ENCODE measurements around the gene DGKI.
"Not testable (repeated sequence)": the region's sequence is repeated elsewhere in the genome, so short reads cannot be mapped to it uniquely, and the experiment has no call there.

DGKI gene

GRCh38 chr7:137454246-137454724, 392.5 kb downstream of the DGKI start:
- H3K4me3 Mint-ChIP-seq = no peak overlapping the region
- H3K27me3 Mint-ChIP-seq = no peaks in the 10 kb centered on the region
- no peak for ATAC-seq (replicated peaks; ENCODE audit: extremely low read depth, poor library complexity, severe bottlenecking)
- no peaks in the 10 kb centered on the region for H3K36me3 Mint-ChIP-seq (ENCODE audit: insufficient read depth)
- H3K4me1 Mint-ChIP-seq = no peaks in the 10 kb centered on the region
- H3K27ac Mint-ChIP-seq (ENCODE audit: low read depth) = peak overlapping the region; percentile 21
- no peak for DNase-seq (ENCODE audit: low spot score in 2 of 2)
- no peaks in the 10 kb centered on the region for H3K9me3 Mint-ChIP-seq

- no peaks in the 10 kb centered on the region for H3K4me1 Mint-ChIP-seq
These were observed 393.4 kb downstream of the DGKI start for GRCh38 chr7:137453356-137453755.

GRCh38 chr7:137449016-137449415, 397.8 kb downstream of the DGKI start:
- Mint-ChIP-seq H3K36me3 (ENCODE audit: insufficient read depth) (no peaks in the 10 kb centered on the region), H3K27me3 (no peaks in the 10 kb centered on the region), H3K27ac (ENCODE audit: low read depth) (no peak overlapping the region), H3K4me3 (no peak overlapping the region), H3K9me3 (no peaks in the 10 kb centered on the region), H3K4me1 (no peaks in the 10 kb centered on the region)
- ATAC-seq (replicated peaks; ENCODE audit: extremely low read depth, poor library complexity, severe bottlenecking) (no peak), DNase-seq (ENCODE audit: low spot score in 2 of 2) (no peak)

More at GRCh38 chr7:137453356-137453755, 393.4 kb downstream of the DGKI start:
- DNase-seq (ENCODE audit: low spot score in 2 of 2) = no peak
- no peak for ATAC-seq (replicated peaks; ENCODE audit: extremely low read depth, poor library complexity, severe bottlenecking)
- Mint-ChIP-seq H3K9me3 (no peaks in the 10 kb centered on the region), H3K4me3 (no peak overlapping the region), H3K27ac (ENCODE audit: low read depth) (no peak overlapping the region), H3K27me3 (no peaks in the 10 kb centered on the region), H3K36me3 (ENCODE audit: insufficient read depth) (no peaks in the 10 kb centered on the region)

- not testable (repeated sequence) for H3K4me1 Mint-ChIP-seq; H3K9me3 Mint-ChIP-seq; H3K4me3 Mint-ChIP-seq; H3K27ac Mint-ChIP-seq (ENCODE audit: low read depth); H3K27me3 Mint-ChIP-seq; H3K36me3 Mint-ChIP-seq (ENCODE audit: insufficient read depth); DNase-seq (ENCODE audit: low spot score in 2 of 2); ATAC-seq (replicated peaks; ENCODE audit: extremely low read depth, poor library complexity, severe bottlenecking)
These were observed 398.2 kb downstream of the DGKI start for GRCh38 chr7:137448572-137448971.

GRCh38 chr7:137446025-137446424, 400.7 kb downstream of the DGKI start:
- Mint-ChIP-seq H3K9me3 (peaks cover 5% of the 10 kb centered on the region), H3K36me3 (ENCODE audit: insufficient read depth) (no peaks in the 10 kb centered on the region), H3K27me3 (no peaks in the 10 kb centered on the region), H3K4me1 (no peaks in the 10 kb centered on the region), H3K27ac (ENCODE audit: low read depth) (no peak overlapping the region), H3K4me3 (no peak overlapping the region)
- ATAC-seq (replicated peaks; ENCODE audit: extremely low read depth, poor library complexity, severe bottlenecking) (no peak), DNase-seq (ENCODE audit: low spot score in 2 of 2) (no peak)

- H3K4me1 Mint-ChIP-seq = no peaks in the 10 kb centered on the region
- peaks cover 5% of the 10 kb centered on the region for H3K9me3 Mint-ChIP-seq
- no peak for ATAC-seq (replicated peaks; ENCODE audit: extremely low read depth, poor library complexity, severe bottlenecking)
- no peak for DNase-seq (ENCODE audit: low spot score in 2 of 2)
- no peak overlapping the region for H3K27ac Mint-ChIP-seq (ENCODE audit: low read depth)
- no peaks in the 10 kb centered on the region for H3K27me3 Mint-ChIP-seq
- no peak overlapping the region for H3K4me3 Mint-ChIP-seq
- H3K36me3 Mint-ChIP-seq (ENCODE audit: insufficient read depth) = no peaks in the 10 kb centered on the region
These were observed 401.5 kb downstream of the DGKI start for GRCh38 chr7:137445268-137445667.

GRCh38 chr7:137443616-137444015, 403.2 kb downstream of the DGKI start:
- no peak for DNase-seq (ENCODE audit: low spot score in 2 of 2)
- Mint-ChIP-seq H3K27me3 (no peaks in the 10 kb centered on the region), H3K4me1 (no peaks in the 10 kb centered on the region), H3K36me3 (ENCODE audit: insufficient read depth) (no peaks in the 10 kb centered on the region), H3K9me3 (peaks cover 13% of the 10 kb centered on the region), H3K4me3 (no peak overlapping the region), H3K27ac (ENCODE audit: low read depth) (no peak overlapping the region)
- no peak for ATAC-seq (replicated peaks; ENCODE audit: extremely low read depth, poor library complexity, severe bottlenecking)

GRCh38 chr7:137441451-137441850, 405.3 kb downstream of the DGKI start:
- Mint-ChIP-seq H3K4me3 (no peak overlapping the region), H3K27me3 (no peaks in the 10 kb centered on the region), H3K9me3 (peaks cover 14% of the 10 kb centered on the region), H3K36me3 (ENCODE audit: insufficient read depth) (no peaks in the 10 kb centered on the region), H3K27ac (ENCODE audit: low read depth) (no peak overlapping the region), H3K4me1 (no peaks in the 10 kb centered on the region)
- DNase-seq (ENCODE audit: low spot score in 2 of 2) (no peak), ATAC-seq (replicated peaks; ENCODE audit: extremely low read depth, poor library complexity, severe bottlenecking) (no peak)

- H3K27me3 Mint-ChIP-seq = no peaks in the 10 kb centered on the region
- H3K9me3 Mint-ChIP-seq = peaks cover 14% of the 10 kb centered on the region
- H3K4me3 Mint-ChIP-seq = no peak overlapping the region
- DNase-seq (ENCODE audit: low spot score in 2 of 2) (no peak), ATAC-seq (replicated peaks; ENCODE audit: extremely low read depth, poor library complexity, severe bottlenecking) (no peak)
- H3K27ac Mint-ChIP-seq (ENCODE audit: low read depth) = no peak overlapping the region
- no peaks in the 10 kb centered on the region for H3K36me3 Mint-ChIP-seq (ENCODE audit: insufficient read depth)
- H3K4me1 Mint-ChIP-seq = no peaks in the 10 kb centered on the region
These were observed 406.6 kb downstream of the DGKI start for GRCh38 chr7:137439829-137440825.

- Mint-ChIP-seq H3K4me1 (no peaks in the 10 kb centered on the region), H3K4me3 (no peak overlapping the region), H3K27me3 (no peaks in the 10 kb centered on the region), H3K9me3 (peaks cover 20% of the 10 kb centered on the region), H3K36me3 (ENCODE audit: insufficient read depth) (no peaks in the 10 kb centered on the region), H3K27ac (ENCODE audit: low read depth) (no peak overlapping the region)
- DNase-seq (ENCODE audit: low spot score in 2 of 2) (no peak), ATAC-seq (replicated peaks; ENCODE audit: extremely low read depth, poor library complexity, severe bottlenecking) (no peak)
These were observed 411.8 kb downstream of the DGKI start for GRCh38 chr7:137434946-137435345.

- ATAC-seq (replicated peaks; ENCODE audit: extremely low read depth, poor library complexity, severe bottlenecking) = no peak
- no peak for DNase-seq (ENCODE audit: low spot score in 2 of 2)
- no peak overlapping the region for H3K27ac Mint-ChIP-seq (ENCODE audit: low read depth)
- no peaks in the 10 kb centered on the region for H3K27me3 Mint-ChIP-seq
- H3K4me3 Mint-ChIP-seq = no peak overlapping the region
- H3K4me1 Mint-ChIP-seq = no peaks in the 10 kb centered on the region
- H3K9me3 Mint-ChIP-seq = peaks cover 20% of the 10 kb centered on the region
- H3K36me3 Mint-ChIP-seq (ENCODE audit: insufficient read depth) = no peaks in the 10 kb centered on the region
These were observed 412.2 kb downstream of the DGKI start for GRCh38 chr7:137434530-137434929.

GRCh38 chr7:137423321-137423720, 423.5 kb downstream of the DGKI start:
- peaks cover 12% of the 10 kb centered on the region for H3K9me3 Mint-ChIP-seq
- peaks cover 2% of the 10 kb centered on the region for H3K36me3 Mint-ChIP-seq (ENCODE audit: insufficient read depth)
- ATAC-seq (replicated peaks; ENCODE audit: extremely low read depth, poor library complexity, severe bottlenecking) (no peak), DNase-seq (ENCODE audit: low spot score in 2 of 2) (no peak)
- no peak overlapping the region for H3K4me3 Mint-ChIP-seq
- H3K4me1 Mint-ChIP-seq = no peaks in the 10 kb centered on the region
- no peaks in the 10 kb centered on the region for H3K27me3 Mint-ChIP-seq
- H3K27ac Mint-ChIP-seq (ENCODE audit: low read depth) = no peak overlapping the region

GRCh38 chr7:137421366-137421765, 425.4 kb downstream of the DGKI start:
- H3K4me1 Mint-ChIP-seq = no peaks in the 10 kb centered on the region
- peaks cover 2% of the 10 kb centered on the region for H3K36me3 Mint-ChIP-seq (ENCODE audit: insufficient read depth)
- peaks cover 12% of the 10 kb centered on the region for H3K9me3 Mint-ChIP-seq
- no peak overlapping the region for H3K4me3 Mint-ChIP-seq
- no peaks in the 10 kb centered on the region for H3K27me3 Mint-ChIP-seq
- DNase-seq (ENCODE audit: low spot score in 2 of 2) = no peak
- H3K27ac Mint-ChIP-seq (ENCODE audit: low read depth) = no peak overlapping the region
- no peak for ATAC-seq (replicated peaks; ENCODE audit: extremely low read depth, poor library complexity, severe bottlenecking)
